Stimulated activated CD4-positive, alpha-beta T cell treated with anti-CD3 and anti-CD28 coated beads, Interleukin-2, amount 100 ng/mL, for 4 hours (primary cell): ENCODE data around the gene SET.

Source experiments
- DNase-seq: peaks from one replicate; pipeline ENCODE4 v3.0.0-alpha.2; 2020; ENCODE audit warnings: low read depth

Gene SET

GRCh38 chr9:128713941-128714573 is 25.0 kb downstream of the SET start:
- DNase-seq, result no peak

GRCh38 chr9:128714586-128715435 is 25.8 kb downstream of the SET start:
- DNase-seq, result no peak

GRCh38 chr9:128715436-128715750 is 26.4 kb downstream of the SET start:
- no peak for DNase-seq

GRCh38 chr9:128716581-128717254 is 27.7 kb downstream of the SET start:
- DNase-seq, result no peak

GRCh38 chr9:128718047-128718446 is 29.0 kb downstream of the SET start:
- DNase-seq, result no peak

GRCh38 chr9:128718475-128718874 is 29.5 kb downstream of the SET start:
- DNase-seq, result no peak

GRCh38 chr9:128719919-128720605 is 31.0 kb downstream of the SET start:
- no peak for DNase-seq

- DNase-seq, result no peak
Measured at GRCh38 chr9:128720841-128721486, 31.9 kb downstream of the SET start.

- no peak for DNase-seq
Measured at GRCh38 chr9:128721487-128722010, 32.5 kb downstream of the SET start.

GRCh38 chr9:128722380-128723351 is 33.6 kb downstream of the SET start:
- DNase-seq, result no peak

- no peak for DNase-seq
Measured at GRCh38 chr9:128723352-128723865, 34.4 kb downstream of the SET start.

GRCh38 chr9:128723866-128724743 is 35.1 kb downstream of the SET start, which contains the start of gene ZDHHC12:
ZDHHC12 (minus strand) TSS chr9:128724127; CDS start chr9:128724093, 34 bp downstream.
- peak; percentile 98 for DNase-seq

- DNase-seq, result no peak
Measured at GRCh38 chr9:128724744-128725211, 35.8 kb downstream of the SET start.

- no peak for DNase-seq
Measured at GRCh38 chr9:128727640-128728248, 38.7 kb downstream of the SET start.

- no peak for DNase-seq
Measured at GRCh38 chr9:128728298-128728697, 39.3 kb downstream of the SET start.

GRCh38 chr9:128729302-128729701 is 40.3 kb downstream of the SET start:
- DNase-seq, result no peak

GRCh38 chr9:128729766-128730517 is 40.9 kb downstream of the SET start:
- no peak for DNase-seq

GRCh38 chr9:128731093-128731492 is 42.1 kb downstream of the SET start:
- DNase-seq, result no peak
